Ectodermal cell (in vitro differentiated cells): Measurements from ENCODE around the gene DUOX1.

Experiments
- H3K27ac ChIP-seq: 2 replicates; pipeline ENCODE4 v1.7.0; 2013; ENCODE audit warnings: mild to moderate bottlenecking, low read depth, low read length; ENCODE audit not compliant: insufficient read depth, poor library complexity, severe bottlenecking
- H3K27me3 ChIP-seq: 2 replicates; pipeline ENCODE4 v1.7.0; 2013; ENCODE audit warnings: mild to moderate bottlenecking, low read length; ENCODE audit not compliant: insufficient read depth, control insufficient read depth, poor library complexity, severe bottlenecking
- H3K36me3 ChIP-seq: one replicate; pipeline ENCODE4 v1.7.0; 2013; ENCODE audit warnings: low read length; ENCODE audit not compliant: control insufficient read depth, insufficient read depth
- H3K4me1 ChIP-seq: one replicate; pipeline ENCODE4 v1.7.0; 2013; ENCODE audit warnings: low read length; ENCODE audit not compliant: control insufficient read depth, insufficient read depth
- H3K4me3 ChIP-seq: 2 replicates; pipeline ENCODE4 v1.7.0; 2013; ENCODE audit warnings: low read depth, low read length, control low read depth; ENCODE audit not compliant: insufficient read depth
- H3K9me3 ChIP-seq: 2 replicates; pipeline ENCODE4 v1.7.0; 2013; ENCODE audit warnings: mild to moderate bottlenecking, low read length, moderate library complexity; ENCODE audit not compliant: control insufficient read depth
- WGBS, 2 experiments: methylation state at CpG; one replicate each; pipeline ENCODE4 v1.1.7; 2013; ENCODE audit warnings: missing lambda C conversion rate in 2 of 2; 5-methylcytosine and 5-hydroxymethylcytosine counted together

DUOX1 gene

GRCh38 chr15:45205192-45205591, 75.4 kb downstream of the DUOX1 start:
- Histone ChIP-seq H3K4me1 (no peaks in the 10 kb centered on the region), H3K9me3 (no peaks in the 10 kb centered on the region), H3K27ac (no peak overlapping the region), H3K27me3 (no peaks in the 10 kb centered on the region), H3K4me3 (no peak overlapping the region), H3K36me3 (no peaks in the 10 kb centered on the region)
- 2 to 5% methylated on average over 2 of the region's 2 CpGs for WGBS, 2 experiments

DNA sequence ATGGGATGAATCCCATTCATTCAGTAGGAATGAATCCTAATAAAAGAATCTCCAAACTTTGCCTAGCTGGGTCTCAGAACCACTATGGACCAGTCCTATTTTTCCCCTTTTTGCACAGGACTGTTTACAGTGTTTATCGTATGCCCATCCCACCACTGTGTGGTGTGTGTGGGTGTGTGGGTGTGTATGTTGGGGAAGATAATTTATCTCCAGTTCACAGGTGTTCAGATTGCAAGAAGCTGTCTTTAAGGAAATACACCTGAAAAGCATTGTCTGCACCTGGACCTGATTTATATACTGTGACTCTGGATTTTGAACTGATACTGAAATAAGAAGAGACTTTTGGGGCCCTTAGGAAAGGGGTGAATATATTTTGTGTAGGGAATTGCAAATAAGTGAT, 82.7 kb downstream of the DUOX1 start:
- Histone ChIP-seq H3K27me3 (no peaks in the 10 kb centered on the region), H3K4me1 (no peaks in the 10 kb centered on the region)
- WGBS, 2 experiments = 93 to 100% methylated on average over 1 of the region's 1 CpG

More for the DNA sequence above, 82.7 kb downstream of the DUOX1 start:
- no peaks in the 10 kb centered on the region for H3K9me3 ChIP-seq
- H3K27ac ChIP-seq = no peak overlapping the region
- no peak overlapping the region for H3K4me3 ChIP-seq
- H3K36me3 ChIP-seq = no peaks in the 10 kb centered on the region
